Muscle layer of colon (tissue), 2 donors: Measurements from ENCODE around the gene PAK1.

Experiments
- H3K27ac ChIP-seq: one replicate; pipeline ENCODE4 v1.7.0; 2013; ENCODE audit warnings: low read depth, mild to moderate bottlenecking, low read length, moderate library complexity
- H3K27me3 ChIP-seq, 2 donors: one replicate each; pipeline ENCODE4 v1.7.0; 2013; ENCODE audit warnings: low read length in 2 of 2, mild to moderate bottlenecking in 2 of 2; ENCODE audit not compliant: insufficient read depth in 2 of 2, control insufficient read depth in 1 of 2
- H3K36me3 ChIP-seq: one replicate; pipeline ENCODE4 v1.7.0; 2013; ENCODE audit warnings: mild to moderate bottlenecking, low read length; ENCODE audit not compliant: insufficient read depth
- H3K4me1 ChIP-seq: one replicate; pipeline ENCODE4 v1.7.0; 2013; ENCODE audit warnings: mild to moderate bottlenecking, low read length; ENCODE audit not compliant: insufficient read depth
- H3K4me3 ChIP-seq, 2 donors: one replicate each; pipeline ENCODE4 v1.7.0; 2013; ENCODE audit warnings: low read length in 2 of 2, low read depth in 1 of 2, mild to moderate bottlenecking in 1 of 2, moderate library complexity in 1 of 2
- H3K9ac ChIP-seq: one replicate; pipeline ENCODE4 v1.7.0; 2013; ENCODE audit warnings: low read length
- H3K9me3 ChIP-seq: one replicate; pipeline ENCODE4 v1.7.0; 2013; ENCODE audit warnings: mild to moderate bottlenecking, low read length
- donor health status: abdominal sarcoma.
- donor health status: Adenocarcinoma of cecum.

PAK1 gene

DNA sequence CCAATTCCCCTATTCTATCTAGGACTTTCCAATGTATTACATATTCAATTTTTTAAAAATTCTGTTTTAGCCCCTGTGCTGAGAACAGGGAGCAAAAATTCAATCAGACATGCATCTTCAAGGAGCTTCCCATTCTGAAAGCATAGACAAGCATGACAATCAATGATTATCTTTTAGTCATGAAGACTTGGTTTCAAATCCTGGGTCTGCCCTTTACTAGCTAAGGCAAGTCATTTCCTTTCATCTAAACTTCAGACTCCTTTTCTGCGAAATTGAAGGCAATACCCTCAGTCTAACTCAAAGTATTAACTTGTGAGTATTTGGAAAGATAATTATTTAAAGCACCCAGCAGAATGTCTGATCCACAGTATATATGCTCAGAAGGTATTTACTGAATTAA is 24.1 kb downstream of the PAK1 start:
- Histone ChIP-seq H3K27ac (no peak overlapping the region), H3K9me3 (no peaks in the 10 kb centered on the region), H3K4me3 (no peak overlapping the region)

DNA sequence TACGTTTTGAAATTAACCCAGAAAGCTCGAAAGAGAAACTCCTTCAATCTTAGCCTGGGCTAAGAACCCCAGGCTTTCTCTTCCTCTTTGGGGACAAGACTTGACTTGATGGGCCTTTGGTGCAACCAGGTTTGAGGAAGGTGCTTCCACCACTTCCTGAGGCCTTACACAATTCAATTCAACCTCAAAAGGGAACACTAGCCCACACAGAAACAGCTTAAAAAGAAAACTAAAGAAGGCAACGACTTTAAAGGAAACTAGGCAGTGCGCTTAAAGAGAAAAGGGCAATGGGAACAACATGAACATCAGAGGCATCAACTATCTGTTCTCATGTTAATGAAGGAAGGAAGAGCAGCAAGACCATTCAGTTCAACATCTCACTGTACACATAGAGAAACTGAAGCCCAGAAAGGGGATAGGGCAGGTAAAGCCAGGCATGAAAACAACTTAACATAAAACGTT is 24.8 kb downstream of the PAK1 start:
- Histone ChIP-seq H3K27me3 (no peaks in the 10 kb centered on the region), H3K4me1 (no peaks in the 10 kb centered on the region), H3K9me3 (no peaks in the 10 kb centered on the region), H3K36me3 (no peaks in the 10 kb centered on the region), H3K27ac (no peak overlapping the region), H3K9ac (no peak overlapping the region), H3K4me3 (no peak overlapping the region)

More for the DNA sequence above, 24.1 kb downstream of the PAK1 start:
- Histone ChIP-seq H3K27me3 (no peaks in the 10 kb centered on the region), H3K36me3 (no peaks in the 10 kb centered on the region), H3K9ac (no peak overlapping the region), H3K4me1 (no peaks in the 10 kb centered on the region)

DNA sequence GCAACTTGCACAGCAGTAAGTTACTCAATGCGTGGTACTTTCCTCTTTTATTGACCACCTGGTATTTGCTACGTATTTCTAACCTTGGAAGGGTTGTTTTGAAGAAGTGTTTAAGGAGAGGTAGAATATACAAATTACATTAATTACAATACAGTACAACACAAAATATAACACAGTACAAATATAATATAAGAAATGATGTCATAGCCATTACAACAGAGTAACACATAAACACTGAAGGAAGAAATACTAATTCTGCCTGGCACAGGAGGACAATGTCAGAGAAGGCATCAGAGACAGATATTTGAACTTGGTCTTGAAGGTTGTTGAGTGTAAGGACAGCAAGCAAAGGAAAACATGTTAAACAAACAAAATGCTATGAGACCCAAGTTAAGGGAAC is 25.6 kb downstream of the PAK1 start:
- Histone ChIP-seq H3K27ac (no peak overlapping the region), H3K4me3 (no peak overlapping the region), H3K36me3 (no peaks in the 10 kb centered on the region), H3K4me1 (no peaks in the 10 kb centered on the region), H3K27me3 (no peaks in the 10 kb centered on the region), H3K9me3 (no peaks in the 10 kb centered on the region), H3K9ac (no peak overlapping the region)

DNA sequence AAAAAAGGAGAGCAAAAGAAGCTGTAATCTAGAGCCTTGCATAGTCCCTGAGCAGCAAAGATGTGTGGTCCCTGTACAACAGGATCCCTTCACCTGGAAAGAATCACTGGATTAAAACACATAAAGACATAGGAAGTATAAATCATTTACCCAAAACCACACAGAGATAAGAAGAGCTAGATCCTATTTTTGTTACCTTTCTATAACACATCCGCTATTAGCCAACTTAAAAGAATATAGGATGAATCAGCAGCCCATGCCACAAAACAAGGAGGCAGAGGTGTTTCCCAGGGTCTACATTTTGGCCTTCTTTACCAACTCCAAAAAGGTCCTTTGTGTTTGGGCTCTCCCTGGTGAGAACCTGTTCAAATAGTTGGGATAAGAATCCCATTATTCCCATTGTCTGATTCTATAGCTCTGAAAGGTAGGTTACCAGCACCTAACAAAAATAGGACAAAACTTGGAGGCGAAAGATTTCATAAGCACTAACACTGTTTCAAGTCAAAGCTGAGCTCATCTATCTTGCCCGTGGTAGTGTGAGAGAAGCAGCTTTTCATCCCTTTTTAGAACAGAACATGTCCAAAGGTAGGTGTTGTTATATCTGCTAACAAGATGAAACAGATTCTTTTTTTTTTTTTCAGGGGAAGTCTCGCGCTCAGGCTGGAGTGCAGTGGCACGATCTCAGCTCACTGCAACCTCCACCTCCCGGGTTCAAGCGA is 26.8 kb downstream of the PAK1 start:
- no peaks in the 10 kb centered on the region for H3K4me1 ChIP-seq
- no peak overlapping the region for H3K9ac ChIP-seq
- no peak overlapping the region for H3K27ac ChIP-seq
- H3K4me3 ChIP-seq: no peak overlapping the region
- no peaks in the 10 kb centered on the region for H3K27me3 ChIP-seq
- no peaks in the 10 kb centered on the region for H3K36me3 ChIP-seq
- H3K9me3 ChIP-seq: no peaks in the 10 kb centered on the region

DNA sequence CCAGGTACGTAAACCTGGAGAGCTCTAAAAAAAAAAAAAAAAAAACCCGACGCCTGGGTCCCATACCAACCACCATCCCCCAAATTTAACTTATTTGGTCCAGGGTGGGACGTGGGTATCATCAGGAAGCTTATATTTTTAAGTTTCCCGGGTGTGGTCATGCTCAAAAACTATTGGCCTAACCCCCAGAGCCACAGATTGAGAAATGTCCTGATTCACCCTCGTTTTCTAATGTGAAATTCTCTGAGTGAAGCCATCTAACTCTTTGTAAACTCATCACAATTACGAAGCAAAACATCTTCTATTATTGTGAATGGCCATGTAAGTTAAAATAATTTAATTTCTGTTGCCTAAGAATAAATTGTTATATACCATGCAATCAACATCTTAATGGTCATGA is 29.6 kb downstream of the PAK1 start:
- no peak overlapping the region for H3K27ac ChIP-seq
- H3K4me3 ChIP-seq: no peak overlapping the region
- no peaks in the 10 kb centered on the region for H3K36me3 ChIP-seq
- no peaks in the 10 kb centered on the region for H3K27me3 ChIP-seq
- no peak overlapping the region for H3K9ac ChIP-seq
- H3K9me3 ChIP-seq: no peaks in the 10 kb centered on the region
- H3K4me1 ChIP-seq: no peaks in the 10 kb centered on the region

DNA sequence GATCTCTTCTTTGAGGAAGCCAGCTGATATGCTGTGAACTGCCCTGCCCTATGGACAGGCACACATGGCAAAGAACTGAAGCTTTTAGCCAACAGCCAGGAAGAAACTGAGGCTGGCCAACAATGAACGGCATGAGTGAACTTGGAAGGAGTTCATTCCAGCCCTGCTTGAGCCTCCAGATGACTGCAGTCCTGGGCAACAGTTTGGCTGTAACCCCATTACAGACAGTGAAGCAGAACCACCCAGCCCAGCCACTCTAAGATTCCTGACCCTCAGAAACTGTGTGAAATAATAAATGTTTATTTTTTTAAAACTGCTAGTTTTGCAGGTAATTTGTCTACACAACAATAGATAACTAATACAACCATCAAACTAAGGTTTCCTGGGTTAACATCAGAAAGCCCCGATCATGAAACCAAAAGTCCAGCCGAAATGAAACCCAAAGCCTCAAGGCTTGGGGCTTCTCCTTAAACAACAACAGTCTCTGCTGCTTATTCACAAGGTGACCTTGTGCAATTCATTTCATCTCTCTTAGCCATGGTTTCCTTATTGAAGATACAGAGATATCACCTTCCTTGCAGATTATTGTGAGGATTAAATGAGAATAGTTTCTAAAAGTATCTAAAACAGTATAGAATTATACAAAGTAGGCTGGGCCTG is 31.4 kb downstream of the PAK1 start:
- H3K9me3 ChIP-seq: no peaks in the 10 kb centered on the region
- no peaks in the 10 kb centered on the region for H3K36me3 ChIP-seq
- no peak overlapping the region for H3K9ac ChIP-seq
- no peak overlapping the region for H3K27ac ChIP-seq
- no peaks in the 10 kb centered on the region for H3K4me1 ChIP-seq
- H3K4me3 ChIP-seq: no peak overlapping the region
- no peaks in the 10 kb centered on the region for H3K27me3 ChIP-seq

DNA sequence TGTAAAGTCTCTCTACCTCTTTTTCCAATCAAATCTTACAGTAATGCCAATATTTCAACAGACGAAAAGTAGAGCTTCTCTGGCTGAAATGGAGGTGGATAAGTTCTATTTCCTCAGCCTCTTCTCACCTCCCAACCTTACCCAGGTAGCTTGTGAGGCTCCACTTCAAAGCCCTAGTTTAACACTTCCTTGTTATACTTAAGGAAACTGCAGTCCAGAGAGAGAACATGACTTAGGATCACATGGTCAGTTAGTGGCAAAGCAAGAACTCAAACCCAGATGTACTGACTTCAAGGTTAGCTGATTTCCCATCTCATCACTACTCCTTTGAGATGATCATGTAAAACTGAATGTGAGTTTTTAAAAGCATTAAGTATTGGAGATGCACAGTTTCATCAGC is 32.5 kb downstream of the PAK1 start:
- no peak overlapping the region for H3K27ac ChIP-seq
- H3K36me3 ChIP-seq: no peaks in the 10 kb centered on the region
- H3K9ac ChIP-seq: no peak overlapping the region
- H3K4me1 ChIP-seq: no peaks in the 10 kb centered on the region
- no peak overlapping the region for H3K4me3 ChIP-seq
- no peaks in the 10 kb centered on the region for H3K9me3 ChIP-seq
- no peaks in the 10 kb centered on the region for H3K27me3 ChIP-seq

DNA sequence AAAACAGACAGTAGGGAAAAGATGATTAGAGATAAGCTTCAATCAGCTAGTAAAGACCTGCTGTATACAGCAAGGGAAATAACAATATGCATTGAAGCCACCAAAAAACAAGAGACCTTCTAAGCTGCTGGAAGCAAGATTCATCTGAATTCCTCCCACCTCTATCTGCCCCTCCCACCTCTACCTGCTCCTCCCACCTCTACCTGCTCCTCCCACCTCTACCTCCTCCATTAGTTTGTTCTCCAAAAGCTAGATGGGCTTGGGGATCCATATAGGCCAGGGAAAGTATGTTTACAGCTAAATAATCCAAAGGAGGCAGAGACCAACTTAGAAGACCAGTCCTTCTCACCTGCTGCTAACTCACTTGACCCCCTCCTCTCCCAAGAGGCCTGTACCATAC is 33.2 kb downstream of the PAK1 start:
- no peaks in the 10 kb centered on the region for H3K36me3 ChIP-seq
- no peaks in the 10 kb centered on the region for H3K4me1 ChIP-seq
- no peak overlapping the region for H3K4me3 ChIP-seq
- no peaks in the 10 kb centered on the region for H3K9me3 ChIP-seq
- no peaks in the 10 kb centered on the region for H3K27me3 ChIP-seq
- H3K27ac ChIP-seq: no peak overlapping the region
- no peak overlapping the region for H3K9ac ChIP-seq

DNA sequence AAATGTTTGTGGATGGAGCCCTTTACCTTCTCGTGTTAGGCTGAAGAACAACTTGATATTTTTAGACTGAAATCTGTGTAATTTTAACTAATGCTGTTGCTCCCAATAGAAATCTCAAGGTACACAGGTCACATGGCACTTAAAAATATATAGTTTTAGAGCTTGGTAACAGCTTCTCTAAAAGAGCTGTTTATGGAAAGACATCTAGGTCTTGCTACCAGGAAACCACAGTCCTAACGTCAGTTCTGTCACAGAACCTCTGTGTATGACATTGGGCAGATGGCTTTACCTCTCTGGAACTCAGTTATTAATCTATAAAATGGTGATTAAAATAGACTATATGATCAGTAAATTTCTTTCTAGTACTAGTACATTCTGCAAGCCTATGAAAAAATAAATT is 35.4 kb downstream of the PAK1 start:
- Histone ChIP-seq H3K9ac (no peak overlapping the region), H3K4me3 (no peak overlapping the region), H3K36me3 (no peaks in the 10 kb centered on the region)

DNA sequence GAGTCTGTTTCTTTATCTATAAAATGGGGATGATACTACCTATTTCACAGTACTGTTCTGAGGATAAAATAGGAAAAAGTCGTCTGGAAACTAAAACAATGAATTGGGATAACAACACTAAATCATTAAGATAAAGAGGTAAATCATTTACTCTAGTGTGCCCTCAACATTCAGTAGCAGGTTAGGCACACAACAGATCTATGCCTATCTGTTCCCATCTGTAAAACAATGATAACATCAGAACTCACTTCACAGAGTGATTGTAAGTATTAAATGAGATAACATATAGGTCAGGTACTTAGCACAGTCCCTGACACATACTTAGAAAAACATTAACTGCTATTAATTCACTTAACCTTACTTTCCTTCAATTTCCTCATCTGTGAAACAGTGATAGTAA is 36.9 kb downstream of the PAK1 start:
- Histone ChIP-seq H3K36me3 (no peaks in the 10 kb centered on the region), H3K27me3 (no peaks in the 10 kb centered on the region), H3K9me3 (no peaks in the 10 kb centered on the region), H3K4me3 (no peak overlapping the region), H3K27ac (no peak overlapping the region), H3K4me1 (no peaks in the 10 kb centered on the region), H3K9ac (no peak overlapping the region)

More for the DNA sequence above, 35.4 kb downstream of the PAK1 start:
- H3K4me1 ChIP-seq: no peaks in the 10 kb centered on the region
- H3K9me3 ChIP-seq: no peaks in the 10 kb centered on the region
- H3K27me3 ChIP-seq: no peaks in the 10 kb centered on the region
- no peak overlapping the region for H3K27ac ChIP-seq

DNA sequence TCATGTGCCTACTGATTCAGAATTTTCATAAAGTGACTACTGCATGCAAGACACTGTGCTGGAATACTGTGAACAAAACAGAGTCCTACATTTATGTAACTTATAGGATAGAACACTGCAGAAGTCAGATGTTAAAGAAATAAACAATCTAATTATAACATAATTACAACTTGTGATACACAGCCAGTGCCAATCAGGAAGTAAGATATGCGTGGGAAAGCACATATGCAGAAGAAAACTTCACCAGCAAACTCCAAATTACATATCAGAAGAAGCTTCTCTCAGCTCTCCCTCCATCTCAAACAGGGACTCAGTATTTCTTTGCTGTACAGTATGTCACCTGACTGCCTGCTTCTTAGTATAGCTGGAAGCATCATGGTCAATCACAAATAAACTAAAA is 37.4 kb downstream of the PAK1 start:
- Histone ChIP-seq H3K27ac (no peak overlapping the region), H3K9me3 (no peaks in the 10 kb centered on the region), H3K9ac (no peak overlapping the region), H3K4me3 (no peak overlapping the region), H3K36me3 (no peaks in the 10 kb centered on the region), H3K27me3 (no peaks in the 10 kb centered on the region), H3K4me1 (no peaks in the 10 kb centered on the region)

DNA sequence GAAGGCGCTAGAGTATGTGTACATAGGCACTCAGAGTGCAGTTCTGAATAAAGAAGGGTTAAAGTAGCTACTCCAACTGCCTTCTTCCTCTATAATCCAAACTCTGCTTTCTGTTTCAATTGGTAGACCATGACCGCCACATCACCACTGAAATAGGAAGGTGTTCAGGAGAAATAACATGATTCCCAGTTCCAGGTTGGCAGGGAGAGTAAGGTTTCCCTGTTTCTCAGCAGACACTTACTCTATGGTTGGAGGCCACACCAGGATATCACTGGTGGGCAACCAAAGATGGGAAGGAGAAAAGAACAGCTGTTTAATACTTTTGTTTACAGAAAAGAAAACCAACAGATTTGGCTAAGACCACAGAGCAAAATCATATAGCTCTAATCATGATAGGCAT is 37.9 kb downstream of the PAK1 start:
- Histone ChIP-seq H3K9ac (no peak overlapping the region), H3K36me3 (no peaks in the 10 kb centered on the region), H3K9me3 (no peaks in the 10 kb centered on the region), H3K27me3 (no peaks in the 10 kb centered on the region), H3K4me3 (no peak overlapping the region), H3K27ac (no peak overlapping the region), H3K4me1 (no peaks in the 10 kb centered on the region)
